Upper lobe of left lung (tissue), 4 donors: Measurements from ENCODE around the gene CD247.

Source experiments
- CTCF ChIP-seq, 6 experiments: fragments of 450-650 bp in 4 of 6; fragments of 200-600 bp in 2 of 6; sonication (generic) in 2 of 6; IDR thresholded peaks; one replicate each; pipeline ENCODE4 v1.5.1; 2016 to 2019; ENCODE audit warnings: antibody characterized with exemption in 6 of 6
- POLR2A ChIP-seq, 4 donors: fragments of 450-650 bp; IDR thresholded peaks; one replicate each; pipeline ENCODE4 v1.5.1; 2016 to 2017; ENCODE audit warnings: antibody characterized with exemption in 4 of 4, mild to moderate bottlenecking in 2 of 4

DNA sequence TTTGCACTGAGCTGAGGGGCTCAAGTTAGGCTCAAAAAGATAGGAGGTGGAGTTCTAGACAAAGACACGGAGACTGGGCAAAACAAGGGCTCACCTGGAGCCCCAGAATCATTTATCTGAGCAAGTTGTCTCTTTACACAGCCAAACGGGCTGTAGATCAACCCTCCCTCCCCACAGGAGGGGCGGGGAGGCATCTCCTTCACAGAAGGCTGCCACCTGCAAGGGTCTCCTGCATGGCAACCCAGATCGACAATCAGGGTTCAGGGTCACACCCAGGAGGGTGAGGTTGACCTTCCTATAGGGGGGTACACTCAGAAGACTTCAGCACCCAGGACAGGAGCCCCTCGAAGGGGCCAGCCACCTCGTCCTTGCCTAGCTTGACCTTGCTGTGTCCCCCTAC is 84.0 kb downstream of the CD247 start:
- TF ChIP-seq CTCF (IDR thresholded peaks at IDR 0.05) (no peak), POLR2A (IDR thresholded peaks at IDR 0.05) (no peak)
